ENCODE results near the gene MORN1.
"Not testable (repeated sequence)": the region's sequence is repeated elsewhere in the genome, so short reads cannot be mapped to it uniquely, and the experiment has no call there.

The MORN1 gene

DNA sequence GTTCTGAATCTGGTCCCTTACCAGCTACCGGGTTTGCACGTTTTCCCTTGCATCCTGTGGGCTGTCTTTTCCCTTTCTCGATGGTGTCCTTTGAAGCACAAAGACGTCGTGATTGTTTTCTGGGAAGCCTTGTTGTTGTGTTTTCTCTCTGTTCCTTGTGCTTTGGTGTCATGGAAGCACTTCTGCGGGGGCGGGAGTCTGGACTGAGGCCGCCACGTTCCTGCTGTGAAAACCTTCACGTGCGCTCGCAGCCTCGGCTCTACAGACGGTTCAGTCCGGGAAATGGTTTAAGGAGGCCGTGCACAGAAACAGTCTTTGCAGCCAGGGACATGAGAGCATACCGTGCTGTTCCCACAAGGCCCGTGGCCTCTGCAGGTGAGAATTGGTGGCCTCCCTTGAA, 94.7 kb downstream of the MORN1 start:
- Histone ChIP-seq H3K9me3 (ENCODE audit: control insufficient read depth, insufficient read depth, low read length) (no peaks in the 10 kb centered on the region), H4K20me1 (ENCODE audit: control insufficient read depth, insufficient read depth, low read depth, low read length) (peaks cover 17% of the 10 kb centered on the region; the same call in 1 of the 2 replicates)

DNA sequence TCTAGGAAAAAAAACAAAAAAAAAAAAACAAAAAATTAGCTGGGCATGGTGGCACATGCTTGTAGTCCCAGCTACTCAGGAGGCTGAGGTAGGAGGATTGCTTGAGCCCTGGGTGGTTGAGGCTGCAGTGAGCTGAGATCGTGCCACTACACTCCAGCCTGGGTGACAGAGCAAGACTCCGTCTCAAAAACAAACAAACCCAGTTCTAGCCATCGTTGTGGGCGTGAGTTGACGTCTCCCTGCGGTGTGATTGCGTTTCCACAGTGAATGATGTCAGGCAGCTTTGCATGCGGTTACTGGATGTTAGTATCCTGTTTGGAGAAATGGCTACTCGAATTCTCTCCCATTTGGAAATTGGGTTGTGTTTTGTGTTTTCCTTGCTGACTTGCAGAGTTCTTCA, 95.1 kb downstream of the MORN1 start:
- Histone ChIP-seq H4K20me1 (ENCODE audit: control insufficient read depth, insufficient read depth, low read depth, low read length) (peaks cover 13% of the 10 kb centered on the region; the same call in 1 of the 2 replicates), H3K4me1 (ENCODE audit: control insufficient read depth, low read length) (peaks cover 15% of the 10 kb centered on the region), H3K27me3 (ENCODE audit: control insufficient read depth, low read length) (peaks cover 40% of the 10 kb centered on the region)
- not testable (repeated sequence) for H3F3A ChIP-seq (ENCODE audit: control insufficient read depth, insufficient read depth); H3K9me3 ChIP-seq (ENCODE audit: control insufficient read depth, insufficient read depth, low read length); H3K4me3 ChIP-seq (ENCODE audit: low read length); H3K79me2 ChIP-seq (ENCODE audit: control insufficient read depth, low read length); H3K9me2 ChIP-seq (replicated peaks; ENCODE audit: control insufficient read depth, low read length); H3K4me2 ChIP-seq (ENCODE audit: low read length); H3K36me3 ChIP-seq (ENCODE audit: control insufficient read depth, low read length); H3K27ac ChIP-seq (ENCODE audit: low read depth, low read length)

More for the DNA sequence above, 94.7 kb downstream of the MORN1 start:
- Histone ChIP-seq H3K79me2 (ENCODE audit: control insufficient read depth, low read length) (no peaks in the 10 kb centered on the region), H3K36me3 (ENCODE audit: control insufficient read depth, low read length) (no peaks in the 10 kb centered on the region), H3K27me3 (ENCODE audit: control insufficient read depth, low read length) (peaks cover 40% of the 10 kb centered on the region), H3K9me2 (replicated peaks; ENCODE audit: control insufficient read depth, low read length) (no peaks in the 10 kb centered on the region), H3K4me3 (ENCODE audit: low read length) (no peak overlapping the region), H3K4me2 (ENCODE audit: low read length) (no peak overlapping the region), H3K4me1 (ENCODE audit: control insufficient read depth, low read length) (peaks cover 18% of the 10 kb centered on the region), H3F3A (ENCODE audit: control insufficient read depth, insufficient read depth) (0 out of 2 replicates have a peak, but pooled peaks cover 2% of the 10 kb centered on the region), H3K27ac (ENCODE audit: low read depth, low read length) (no peak overlapping the region)
- no peak for TF ChIP-seq EZH2phosphoT487 (IDR thresholded peaks at IDR 0.05; ENCODE audit: borderline replicate concordance, low read length)
- TF ChIP-seq, protein P1, sequence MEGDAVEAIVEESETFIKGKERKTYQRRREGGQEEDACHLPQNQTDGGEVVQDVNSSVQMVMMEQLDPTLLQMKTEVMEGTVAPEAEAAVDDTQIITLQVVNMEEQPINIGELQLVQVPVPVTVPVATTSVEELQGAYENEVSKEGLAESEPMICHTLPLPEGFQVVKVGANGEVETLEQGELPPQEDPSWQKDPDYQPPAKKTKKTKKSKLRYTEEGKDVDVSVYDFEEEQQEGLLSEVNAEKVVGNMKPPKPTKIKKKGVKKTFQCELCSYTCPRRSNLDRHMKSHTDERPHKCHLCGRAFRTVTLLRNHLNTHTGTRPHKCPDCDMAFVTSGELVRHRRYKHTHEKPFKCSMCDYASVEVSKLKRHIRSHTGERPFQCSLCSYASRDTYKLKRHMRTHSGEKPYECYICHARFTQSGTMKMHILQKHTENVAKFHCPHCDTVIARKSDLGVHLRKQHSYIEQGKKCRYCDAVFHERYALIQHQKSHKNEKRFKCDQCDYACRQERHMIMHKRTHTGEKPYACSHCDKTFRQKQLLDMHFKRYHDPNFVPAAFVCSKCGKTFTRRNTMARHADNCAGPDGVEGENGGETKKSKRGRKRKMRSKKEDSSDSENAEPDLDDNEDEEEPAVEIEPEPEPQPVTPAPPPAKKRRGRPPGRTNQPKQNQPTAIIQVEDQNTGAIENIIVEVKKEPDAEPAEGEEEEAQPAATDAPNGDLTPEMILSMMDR (IDR thresholded peaks at IDR 0.05; ENCODE audit: low read depth, low read length, poor library complexity, severe bottlenecking), result no peak

DNA sequence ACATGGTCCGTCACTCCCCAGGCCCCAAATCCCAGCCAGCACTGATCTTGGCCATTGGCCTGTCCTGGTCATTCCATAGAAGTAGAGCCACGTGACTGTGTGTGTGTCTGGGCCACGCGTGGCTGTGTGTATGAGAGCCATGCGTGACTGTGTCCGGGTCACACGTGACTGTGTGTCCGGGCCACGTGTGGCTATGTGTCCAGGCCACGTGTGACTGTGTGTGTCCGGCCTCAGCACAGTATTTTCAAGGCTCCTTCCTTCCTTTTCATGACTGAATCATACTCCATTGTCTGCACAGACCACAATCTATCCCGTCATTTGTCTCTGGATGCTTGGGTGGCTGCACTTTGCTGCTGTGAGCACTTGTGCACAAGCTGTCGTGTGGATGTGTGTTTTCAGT, 95.8 kb downstream of the MORN1 start:
- no peaks in the 10 kb centered on the region for H3K36me3 ChIP-seq (ENCODE audit: control insufficient read depth, low read length)
- no peak overlapping the region for H3K4me2 ChIP-seq (ENCODE audit: low read length)
- H3F3A ChIP-seq (ENCODE audit: control insufficient read depth, insufficient read depth), result no peaks in the 10 kb centered on the region
- H3K9me3 ChIP-seq (ENCODE audit: control insufficient read depth, insufficient read depth, low read length), result no peaks in the 10 kb centered on the region
- H3K79me2 ChIP-seq (ENCODE audit: control insufficient read depth, low read length), result no peaks in the 10 kb centered on the region
- no peak for TF ChIP-seq EZH2phosphoT487 (IDR thresholded peaks at IDR 0.05; ENCODE audit: borderline replicate concordance, low read length)
- TF ChIP-seq, protein P1 (IDR thresholded peaks at IDR 0.05; ENCODE audit: low read depth, low read length, poor library complexity, severe bottlenecking), result no peak
- no peak overlapping the region for H3K4me3 ChIP-seq (ENCODE audit: low read length)
- no peak overlapping the region for H3K27ac ChIP-seq (ENCODE audit: low read depth, low read length)
- H3K27me3 ChIP-seq (ENCODE audit: control insufficient read depth, low read length), result peaks cover 40% of the 10 kb centered on the region
- H4K20me1 ChIP-seq (ENCODE audit: control insufficient read depth, insufficient read depth, low read depth, low read length), result peaks cover 14% of the 10 kb centered on the region; the same call in 1 of the 2 replicates
- H3K9me2 ChIP-seq (replicated peaks; ENCODE audit: control insufficient read depth, low read length), result no peaks in the 10 kb centered on the region
- H3K4me1 ChIP-seq (ENCODE audit: control insufficient read depth, low read length), result peaks cover 15% of the 10 kb centered on the region

DNA sequence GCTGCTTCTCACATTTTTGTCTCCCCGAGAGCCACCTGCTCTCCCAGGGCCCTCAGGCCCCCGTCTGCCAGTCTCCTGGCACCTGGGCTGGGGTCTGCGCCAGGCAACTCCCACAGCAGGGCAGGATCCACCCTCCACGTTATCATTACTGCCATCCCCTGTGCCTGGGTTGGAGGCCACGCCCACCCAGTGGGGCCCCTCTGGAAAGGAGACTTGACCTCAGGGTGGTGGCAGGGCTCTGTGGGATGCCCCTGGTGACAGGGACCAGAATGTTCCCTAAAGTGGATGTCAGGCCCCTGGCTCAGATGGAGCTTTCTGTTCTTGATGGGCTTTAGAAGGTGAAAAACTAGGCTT, 96.7 kb downstream of the MORN1 start:
- TF ChIP-seq, protein P1 (IDR thresholded peaks at IDR 0.05; ENCODE audit: low read depth, low read length, poor library complexity, severe bottlenecking), result no peak
- TF ChIP-seq EZH2phosphoT487 (IDR thresholded peaks at IDR 0.05; ENCODE audit: borderline replicate concordance, low read length), result no peak
- H3F3A ChIP-seq (ENCODE audit: control insufficient read depth, insufficient read depth), result no peaks in the 10 kb centered on the region
- no peak overlapping the region for H3K4me3 ChIP-seq (ENCODE audit: low read length)
- no peak overlapping the region for H3K4me2 ChIP-seq (ENCODE audit: low read length)
- peaks cover 11% of the 10 kb centered on the region for H3K4me1 ChIP-seq (ENCODE audit: control insufficient read depth, low read length)
- no peaks in the 10 kb centered on the region for H3K36me3 ChIP-seq (ENCODE audit: control insufficient read depth, low read length)
- no peaks in the 10 kb centered on the region for H3K79me2 ChIP-seq (ENCODE audit: control insufficient read depth, low read length)
- H3K9me3 ChIP-seq (ENCODE audit: control insufficient read depth, insufficient read depth, low read length), result no peaks in the 10 kb centered on the region
- no peak overlapping the region for H3K27ac ChIP-seq (ENCODE audit: low read depth, low read length)
- H3K27me3 ChIP-seq (ENCODE audit: control insufficient read depth, low read length), result peaks cover 43% of the 10 kb centered on the region
- H3K9me2 ChIP-seq (replicated peaks; ENCODE audit: control insufficient read depth, low read length), result no peaks in the 10 kb centered on the region
- peaks cover 13% of the 10 kb centered on the region; the same call in 1 of the 2 replicates for H4K20me1 ChIP-seq (ENCODE audit: control insufficient read depth, insufficient read depth, low read depth, low read length)
